Fibroblast of lung (primary cell): ENCODE measurements around the gene ADAD2. TPM values are rescaled to one million over a fixed set of nuclear protein-coding genes. Genes with fewer than 3 reads are reported as not detected.

Experiments
- DNase-seq, 2 donors: peaks; one replicate each; pipeline versions ENCODE4 v3.0.0 to v3.0.0-alpha.2; 2010; ENCODE audit warnings: low read depth in 2 of 2
- H2AFZ ChIP-seq: 2 replicates; pipeline ENCODE4 v1.5.1; 2012; ENCODE audit warnings: low read length, control low read depth, inconsistent platforms
- H3K27ac ChIP-seq: 2 replicates; pipeline ENCODE4 v1.5.1; 2011; ENCODE audit warnings: low read length, control low read depth; ENCODE audit not compliant: insufficient read depth
- H3K27me3 ChIP-seq: 2 replicates; pipeline ENCODE4 v1.5.1; 2011; ENCODE audit warnings: mild to moderate bottlenecking, low read length; ENCODE audit not compliant: control insufficient read depth, insufficient read depth
- H3K36me3 ChIP-seq: 2 replicates; pipeline ENCODE4 v1.5.1; 2011; ENCODE audit warnings: low read length; ENCODE audit not compliant: control insufficient read depth, insufficient read depth
- H3K4me1 ChIP-seq: 2 replicates; pipeline ENCODE4 v1.5.1; 2011; ENCODE audit warnings: low read length; ENCODE audit not compliant: control insufficient read depth, insufficient read depth; ENCODE audit errors: extremely low read depth
- H3K4me2 ChIP-seq: 2 replicates; pipeline ENCODE4 v1.5.1; 2011; ENCODE audit warnings: low read length, control low read depth; ENCODE audit not compliant: insufficient read depth; ENCODE audit errors: extremely low read depth
- H3K4me3 ChIP-seq, 4 experiments: fragments of 200-600 bp in 1 of 4; sonication (generic) in 1 of 4; replicated peaks in 1 of 4; 2 replicates each; pipeline ENCODE4 v1.5.1; 2011 to 2016; ENCODE audit warnings: low read length in 4 of 4, low read depth in 3 of 4, mild to moderate bottlenecking in 3 of 4, control low read depth in 2 of 4, inconsistent platforms in 1 of 4, mixed read lengths in 1 of 4; ENCODE audit not compliant: insufficient read depth in 1 of 4; ENCODE audit errors: control extremely low read depth in 1 of 4
- H3K79me2 ChIP-seq: 2 replicates; pipeline ENCODE4 v1.5.1; 2012; ENCODE audit warnings: mild to moderate bottlenecking, low read length, inconsistent platforms; ENCODE audit not compliant: control insufficient read depth, insufficient read depth
- H3K9ac ChIP-seq: 2 replicates; pipeline ENCODE4 v1.5.1; 2011; ENCODE audit warnings: mild to moderate bottlenecking, low read length, control low read depth; ENCODE audit not compliant: insufficient read depth
- H3K9me3 ChIP-seq: 2 replicates; pipeline ENCODE4 v1.5.1; 2012; ENCODE audit warnings: low read depth, low read length; ENCODE audit not compliant: control insufficient read depth, insufficient read depth
- H4K20me1 ChIP-seq: 2 replicates; pipeline ENCODE4 v1.5.1; 2011; ENCODE audit warnings: low read length; ENCODE audit not compliant: control insufficient read depth, insufficient read depth; ENCODE audit errors: extremely low read depth
- CTCF ChIP-seq, 2 donors: IDR thresholded peaks in 1 of 2; conservative IDR thresholded peaks in 1 of 2; 1 replicate in 1 of 2; 2 replicates in 1 of 2; pipeline ENCODE4 v1.5.1; 2011 to 2012; ENCODE audit warnings: low read length in 2 of 2, control low read depth in 1 of 2, inconsistent platforms in 1 of 2, low read depth in 1 of 2, mild to moderate bottlenecking in 1 of 2
- EZH2 ChIP-seq: IDR thresholded peaks from 2 replicates; pipeline ENCODE4 v1.5.1; 2012; ENCODE audit warnings: low read length, control low read depth, mild to moderate bottlenecking; ENCODE audit errors: missing control alignments
- polyA plus RNA-seq, 2 donors: library from polyadenylated mRNA; depleted of rRNA in 1 of 2; stranded (reverse) in 1 of 2; unstranded in 1 of 2; fragments of >200 nt; gene quantifications; 2 replicates each; pipeline ENCODE4 v1.2.1, GENCODE V29; 2011 to 2012; ENCODE audit warnings: missing spikeins in 1 of 2
- total RNA-seq: library from RNA; depleted of rRNA; stranded (reverse); fragments of >200 nt; gene quantifications from 2 replicates; pipeline ENCODE4 v1.2.1, GENCODE V29; 2014

The ADAD2 gene
- total and polyA plus RNA-seq, 2 donors (not counting 1 experiment from before 2014, with no cell fraction given), result not detected

DNA sequence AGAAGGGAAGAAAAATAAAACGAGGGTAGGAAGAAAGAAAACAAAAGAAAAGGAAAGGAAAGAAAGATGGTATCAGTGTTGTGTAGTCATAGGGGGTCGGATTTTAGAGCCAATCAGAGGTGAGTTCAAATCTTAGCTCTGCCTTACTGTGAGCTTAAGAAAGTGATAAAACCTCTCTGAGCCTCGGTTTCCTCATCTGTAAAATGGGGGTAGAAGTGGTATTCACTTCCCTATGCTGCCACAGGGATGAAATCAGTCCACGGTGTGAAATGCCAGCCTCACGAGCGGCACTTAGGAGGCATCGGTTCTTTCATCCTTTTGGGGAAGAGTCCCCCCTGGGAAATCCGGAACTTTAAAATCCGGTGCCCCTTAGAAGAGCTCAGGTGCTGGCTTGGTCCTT, 42.8 kb downstream of the ADAD2 start:
- Histone ChIP-seq H3K4me3 (no peak overlapping the region), H3K27me3 (peaks cover 10% of the 10 kb centered on the region), H2AFZ (no peak overlapping the region), H3K27ac (no peak overlapping the region), H3K79me2 (no peaks in the 10 kb centered on the region), H3K36me3 (no peaks in the 10 kb centered on the region), H3K4me1 (peaks cover 1% of the 10 kb centered on the region), H3K4me2 (no peak overlapping the region), H4K20me1 (no peaks in the 10 kb centered on the region), H3K9ac (no peak overlapping the region), H3K9me3 (no peaks in the 10 kb centered on the region)
- no peak for TF ChIP-seq EZH2
- TF ChIP-seq CTCF (conservative IDR thresholded peaks at IDR 0.05 in 1 of 2, IDR thresholded peaks at IDR 0.05 in 1 of 2; ENCODE audit: low read depth in 1 of 2, low read length in 2 of 2), result no peak
- DNase-seq, result no peak

DNA sequence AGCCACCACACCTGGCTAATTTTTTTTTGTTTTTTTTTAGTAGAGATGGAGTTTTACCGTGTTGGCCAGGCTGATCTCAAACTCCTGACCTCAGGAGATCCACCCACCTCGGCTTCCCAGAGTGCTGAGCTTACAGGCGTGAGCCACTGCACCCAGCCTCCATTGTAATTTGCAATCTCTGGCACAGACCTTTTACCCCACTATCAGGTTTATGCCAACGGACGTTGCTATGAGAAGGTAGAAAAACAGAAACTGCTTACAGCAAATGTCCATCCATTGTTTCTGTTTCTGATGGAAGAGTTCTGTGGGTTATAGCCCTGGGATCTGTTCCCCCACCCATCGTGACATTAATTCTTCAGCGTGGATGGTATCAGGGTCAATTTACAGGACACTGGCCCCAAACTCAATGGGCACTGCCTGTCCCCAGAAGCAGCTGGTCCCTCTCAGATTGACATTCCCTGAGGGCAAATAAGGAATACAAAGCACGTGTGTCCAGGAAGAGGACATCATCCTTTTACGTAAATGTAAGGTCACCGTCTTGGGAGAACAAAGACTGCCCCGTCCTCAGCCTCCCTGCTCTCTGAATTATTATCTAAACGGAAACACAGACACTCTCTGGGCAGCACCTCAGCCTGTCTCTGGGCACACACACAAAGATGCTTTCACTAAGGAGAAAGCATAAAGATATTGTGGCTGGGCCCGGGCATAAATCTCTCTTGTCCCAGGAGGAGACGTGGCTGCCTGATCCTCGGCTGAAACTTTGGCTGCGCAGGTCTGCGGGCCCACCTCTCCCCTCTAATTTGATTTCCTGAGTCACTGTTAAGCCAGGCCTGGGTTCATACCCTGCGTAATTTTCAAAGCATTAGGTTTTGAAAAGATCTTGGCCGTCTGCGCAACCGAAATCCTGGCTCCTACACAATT, 43.6 kb downstream of the ADAD2 start:
- H3K36me3 ChIP-seq, result no peaks in the 10 kb centered on the region
- H3K9ac ChIP-seq, result no peak overlapping the region
- TF ChIP-seq EZH2, result no peak
- no peak for TF ChIP-seq CTCF (conservative IDR thresholded peaks at IDR 0.05 in 1 of 2, IDR thresholded peaks at IDR 0.05 in 1 of 2; ENCODE audit: low read depth in 1 of 2, low read length in 2 of 2)
- H3K27me3 ChIP-seq, result peaks cover 10% of the 10 kb centered on the region
- peak in 1 of 2 donors; percentile 6 for DNase-seq
- H4K20me1 ChIP-seq, result no peaks in the 10 kb centered on the region
- H3K27ac ChIP-seq, result no peak overlapping the region
- no peaks in the 10 kb centered on the region for H3K4me1 ChIP-seq
- H3K4me3 ChIP-seq, result no peak overlapping the region
- H2AFZ ChIP-seq, result no peak overlapping the region
- H3K9me3 ChIP-seq, result no peaks in the 10 kb centered on the region
- no peaks in the 10 kb centered on the region for H3K79me2 ChIP-seq
- no peak overlapping the region for H3K4me2 ChIP-seq

DNA sequence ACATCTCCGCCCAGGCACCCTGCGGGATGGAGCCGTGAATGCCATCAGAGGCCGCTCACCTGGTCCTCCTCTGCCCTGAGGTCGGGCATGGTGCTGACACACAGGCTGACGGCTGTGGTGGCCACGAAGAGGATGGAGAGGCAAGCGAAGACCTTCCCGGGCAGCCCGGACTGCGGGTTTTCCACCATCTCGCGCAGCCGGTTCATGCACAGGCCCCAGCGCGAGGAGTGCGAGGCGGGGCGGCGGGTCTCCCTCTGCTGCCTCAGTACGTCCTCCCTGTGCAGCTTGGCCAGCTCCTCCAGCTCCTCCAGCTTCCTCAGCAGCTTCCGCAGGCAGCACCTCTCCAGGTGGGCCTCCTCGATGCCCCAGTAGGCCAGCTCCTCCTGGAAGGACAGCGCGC, 45.7 kb downstream of the ADAD2 start:
- H2AFZ ChIP-seq, result no peak overlapping the region
- H3K27me3 ChIP-seq, result peaks cover 19% of the 10 kb centered on the region
- H3K79me2 ChIP-seq, result no peaks in the 10 kb centered on the region
- H3K9me3 ChIP-seq, result no peaks in the 10 kb centered on the region
- no peak overlapping the region for H3K4me3 ChIP-seq
- H3K4me2 ChIP-seq, result no peak overlapping the region
- H3K27ac ChIP-seq, result no peak overlapping the region
- TF ChIP-seq CTCF (conservative IDR thresholded peaks at IDR 0.05 in 1 of 2, IDR thresholded peaks at IDR 0.05 in 1 of 2; ENCODE audit: low read depth in 1 of 2, low read length in 2 of 2), result no peak
- TF ChIP-seq EZH2, result no peak
- no peaks in the 10 kb centered on the region for H3K4me1 ChIP-seq
- H3K36me3 ChIP-seq, result no peaks in the 10 kb centered on the region
- no peak for DNase-seq
- no peak overlapping the region for H3K9ac ChIP-seq
- H4K20me1 ChIP-seq, result no peaks in the 10 kb centered on the region
